Mammary epithelial cell (primary cell): ENCODE results near the gene TNNT2.

Experiments used
- EZH2 ChIP-seq: IDR thresholded peaks from 2 replicates; pipeline ENCODE4 v1.6.1; 2012; ENCODE audit warnings: low read length, inconsistent platforms, borderline replicate concordance
- TF ChIP-seq, protein P1 (sequence below), 2 donors: IDR thresholded peaks in 1 of 2; conservative IDR thresholded peaks in 1 of 2; 2 replicates each; pipeline ENCODE4 v1.5.1; 2011 to 2012; ENCODE audit warnings: inconsistent platforms in 2 of 2, low read length in 2 of 2, mild to moderate bottlenecking in 2 of 2, control low read depth in 1 of 2, low read depth in 1 of 2; ENCODE audit not compliant: insufficient read depth in 1 of 2; ENCODE audit errors: extremely low read depth in 1 of 2

DNA sequence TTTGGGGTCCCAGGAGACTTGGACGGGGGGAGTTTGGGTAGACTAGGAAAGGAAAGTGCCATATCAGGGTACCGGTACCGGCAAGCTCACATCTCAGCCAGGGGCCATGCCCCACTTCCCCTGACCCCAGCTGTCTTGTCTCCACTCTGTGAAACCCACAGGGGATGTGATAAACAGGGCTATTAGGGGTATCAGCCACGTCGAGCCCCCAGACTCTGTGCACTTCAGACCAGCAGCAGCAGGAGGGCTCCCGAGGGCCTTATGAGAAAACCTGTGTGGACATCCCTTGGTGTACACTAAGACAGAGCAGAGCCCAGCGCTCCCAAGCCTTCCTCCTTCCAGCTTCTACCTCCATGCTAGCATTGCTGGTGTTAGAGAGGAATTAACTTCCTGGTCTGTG is 46.3 kb downstream of the TNNT2 start:
- TF ChIP-seq, protein P1, sequence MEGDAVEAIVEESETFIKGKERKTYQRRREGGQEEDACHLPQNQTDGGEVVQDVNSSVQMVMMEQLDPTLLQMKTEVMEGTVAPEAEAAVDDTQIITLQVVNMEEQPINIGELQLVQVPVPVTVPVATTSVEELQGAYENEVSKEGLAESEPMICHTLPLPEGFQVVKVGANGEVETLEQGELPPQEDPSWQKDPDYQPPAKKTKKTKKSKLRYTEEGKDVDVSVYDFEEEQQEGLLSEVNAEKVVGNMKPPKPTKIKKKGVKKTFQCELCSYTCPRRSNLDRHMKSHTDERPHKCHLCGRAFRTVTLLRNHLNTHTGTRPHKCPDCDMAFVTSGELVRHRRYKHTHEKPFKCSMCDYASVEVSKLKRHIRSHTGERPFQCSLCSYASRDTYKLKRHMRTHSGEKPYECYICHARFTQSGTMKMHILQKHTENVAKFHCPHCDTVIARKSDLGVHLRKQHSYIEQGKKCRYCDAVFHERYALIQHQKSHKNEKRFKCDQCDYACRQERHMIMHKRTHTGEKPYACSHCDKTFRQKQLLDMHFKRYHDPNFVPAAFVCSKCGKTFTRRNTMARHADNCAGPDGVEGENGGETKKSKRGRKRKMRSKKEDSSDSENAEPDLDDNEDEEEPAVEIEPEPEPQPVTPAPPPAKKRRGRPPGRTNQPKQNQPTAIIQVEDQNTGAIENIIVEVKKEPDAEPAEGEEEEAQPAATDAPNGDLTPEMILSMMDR (conservative IDR thresholded peaks at IDR 0.05 in 1 of 2, IDR thresholded peaks at IDR 0.05 in 1 of 2; ENCODE audit: extremely low read depth in 1 of 2, insufficient read depth in 1 of 2, low read depth in 1 of 2, low read length in 2 of 2) = no peak
- no peak for TF ChIP-seq EZH2
